Central memory CD4-positive, alpha-beta T cell (primary cell): ENCODE measurements around the gene PRPF38A.

Experiments used
- DNase-seq: peaks from one replicate; pipeline ENCODE4 v3.0.0; 2022

Gene PRPF38A

DNA sequence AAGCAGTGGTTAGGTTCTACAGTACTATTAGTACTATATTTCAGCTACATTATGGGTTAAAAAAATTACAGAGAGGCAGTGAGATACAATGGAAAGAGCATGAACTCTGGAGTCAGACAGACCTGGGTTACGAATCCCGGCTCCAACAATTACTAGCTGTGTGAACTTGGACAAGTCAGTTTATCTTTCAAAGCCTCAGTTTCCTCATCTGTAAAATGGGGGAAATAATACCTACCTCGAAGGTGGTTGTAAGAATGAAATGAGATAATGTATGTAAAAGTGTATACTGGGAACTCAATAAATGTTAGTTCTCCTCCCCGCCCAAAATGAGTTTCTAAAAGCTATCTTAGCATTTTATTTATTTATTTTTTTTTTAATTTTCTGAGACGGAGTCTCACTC lies 59.5 kb downstream of the PRPF38A start:
- DNase-seq: no peak

DNA sequence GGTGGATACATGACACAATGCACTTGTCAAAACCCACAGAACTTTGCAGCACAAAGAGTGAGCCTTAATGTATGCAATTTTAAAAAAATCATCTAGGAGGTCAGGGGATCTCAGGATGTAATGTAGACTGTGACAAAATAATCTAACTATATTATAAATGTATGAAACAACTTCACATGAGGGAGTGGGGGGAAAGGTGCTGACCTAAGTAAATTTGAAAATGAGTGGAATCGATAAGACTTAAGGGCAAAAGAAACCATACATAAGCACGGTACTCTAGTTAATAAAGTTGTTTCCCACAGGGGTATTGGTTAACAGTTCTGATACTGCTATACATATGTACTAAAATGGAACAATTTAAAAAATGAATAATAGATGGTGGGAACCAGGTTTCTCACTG lies 64.7 kb downstream of the PRPF38A start:
- DNase-seq: no peak
